Fibroblast of skin of scalp (primary cell): Measurements from ENCODE around the gene NXPE2.

Experiments used
- DNase-seq: peaks from one replicate; pipeline ENCODE4 v3.0.0-alpha.2; 2013

The NXPE2 gene

DNA sequence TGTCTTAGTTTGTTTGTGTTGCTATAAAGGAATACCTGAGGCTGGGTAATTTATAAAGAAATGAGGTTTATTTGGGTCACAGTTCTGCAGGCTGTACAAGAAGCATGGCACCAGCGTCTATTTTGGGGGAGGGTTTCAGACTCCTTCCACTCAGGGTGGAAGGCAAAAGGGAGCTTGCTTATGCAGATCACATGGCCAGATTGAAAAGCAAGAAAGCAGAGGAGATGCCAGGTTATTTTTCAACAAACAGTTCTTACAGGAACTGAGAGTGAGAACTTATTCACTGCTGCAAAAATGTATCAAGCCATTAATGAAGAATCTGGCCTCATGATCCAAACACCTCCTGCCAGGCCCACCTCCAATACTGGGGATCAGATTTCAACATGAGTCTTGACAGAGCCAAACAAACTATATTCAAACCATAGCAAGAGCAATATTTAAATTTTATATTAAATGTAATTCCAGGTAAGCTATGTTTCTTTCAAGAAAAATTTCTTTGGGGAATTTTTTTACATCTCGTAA lies 66.9 kb downstream of the NXPE2 start:
- DNase-seq: no peak

DNA sequence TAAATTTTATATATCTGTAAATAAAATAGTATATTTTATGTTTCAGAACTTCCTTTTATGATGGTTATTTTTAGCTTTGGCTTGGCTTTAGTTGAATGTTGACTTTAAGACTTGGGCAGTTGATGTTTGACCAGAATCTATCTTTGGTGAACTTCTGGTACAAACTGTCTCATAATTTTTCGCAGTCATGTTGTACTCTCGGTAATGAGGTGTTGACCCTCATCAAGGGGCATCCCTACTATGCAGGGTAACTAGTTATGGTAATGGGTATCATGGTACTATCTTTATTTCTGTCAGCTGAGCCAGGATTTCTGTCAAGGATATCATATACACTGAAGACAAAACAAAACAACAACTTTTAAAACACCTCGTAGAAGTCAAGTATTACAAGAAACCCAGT lies 67.7 kb downstream of the NXPE2 start:
- DNase-seq: no peak
